H9 (cell line): ENCODE measurements around the gene SRGAP1. TPM values are rescaled to one million over a fixed set of nuclear protein-coding genes. Genes with fewer than 3 reads are reported as not detected.

Experiments used
- DNase-seq: peaks from one replicate; pipeline ENCODE4 v3.0.0-alpha.2; 2017
- H2AFZ ChIP-seq: one replicate; pipeline ENCODE4 v1.6.1; 2013; ENCODE audit warnings: mild to moderate bottlenecking, low read length, control low read depth, moderate library complexity
- H2AK5ac ChIP-seq: 2 replicates; pipeline ENCODE4 v1.6.1; 2013; ENCODE audit warnings: low read length, control low read depth, mixed read lengths; ENCODE audit not compliant: insufficient read length
- H2BK120ac ChIP-seq: one replicate; pipeline ENCODE4 v1.6.1; 2013; ENCODE audit warnings: low read depth, mild to moderate bottlenecking, low read length, control low read depth, inconsistent platforms; ENCODE audit not compliant: poor library complexity, severe bottlenecking
- H2BK12ac ChIP-seq: 2 replicates; pipeline ENCODE4 v1.6.1; 2013; ENCODE audit warnings: low read length, control low read depth, mixed read lengths, low read depth; ENCODE audit not compliant: insufficient read length
- H2BK15ac ChIP-seq: 2 replicates; pipeline ENCODE4 v1.6.1; 2013; ENCODE audit warnings: low read depth, low read length, control low read depth
- H2BK20ac ChIP-seq: one replicate; pipeline ENCODE4 v1.6.1; 2013; ENCODE audit warnings: low read depth, mild to moderate bottlenecking, low read length, control low read depth, inconsistent platforms; ENCODE audit not compliant: poor library complexity, severe bottlenecking
- H2BK5ac ChIP-seq: 2 replicates; pipeline ENCODE4 v1.6.1; 2013; ENCODE audit warnings: low read length, control low read depth, mixed read lengths; ENCODE audit not compliant: insufficient read length
- H3K14ac ChIP-seq: 2 replicates; pipeline ENCODE4 v1.6.1; 2013; ENCODE audit warnings: low read length, control low read depth; ENCODE audit not compliant: insufficient read depth
- H3K18ac ChIP-seq: 2 replicates; pipeline ENCODE4 v1.6.1; 2013; ENCODE audit warnings: low read depth, mild to moderate bottlenecking, mixed read lengths, low read length, control low read depth; ENCODE audit not compliant: insufficient read length
- H3K23ac ChIP-seq: 2 replicates; pipeline ENCODE4 v1.6.1; 2013; ENCODE audit warnings: low read length, control low read depth, mixed read lengths, low read depth; ENCODE audit not compliant: insufficient read length
- H3K23me2 ChIP-seq: 2 replicates; pipeline ENCODE4 v1.6.1; 2013; ENCODE audit warnings: low read depth, mild to moderate bottlenecking, mixed read lengths, low read length, control low read depth; ENCODE audit not compliant: insufficient read length, poor library complexity, severe bottlenecking
- H3K27ac ChIP-seq: 2 replicates; pipeline ENCODE4 v1.5.1; 2013; ENCODE audit warnings: low read length, control low read depth, mixed read lengths, low read depth; ENCODE audit not compliant: insufficient read length
- H3K27me3 ChIP-seq: 2 replicates; pipeline ENCODE4 v1.6.1; 2013; ENCODE audit warnings: low read length, control low read depth, inconsistent platforms; ENCODE audit not compliant: insufficient read depth
- H3K4ac ChIP-seq: 2 replicates; pipeline ENCODE4 v1.6.1; 2013; ENCODE audit warnings: low read depth, mild to moderate bottlenecking, control low read depth, inconsistent platforms, low read length, moderate library complexity
- H3K4me1 ChIP-seq: 2 replicates; pipeline ENCODE4 v1.6.1; 2013; ENCODE audit warnings: low read length, control low read depth, inconsistent platforms; ENCODE audit not compliant: insufficient read depth
- H3K4me2 ChIP-seq: 2 replicates; pipeline ENCODE4 v1.6.1; 2013; ENCODE audit warnings: low read length, control low read depth, mixed read lengths; ENCODE audit not compliant: insufficient read length, insufficient read depth
- H3K56ac ChIP-seq: 2 replicates; pipeline ENCODE4 v1.6.1; 2013; ENCODE audit warnings: low read depth, mild to moderate bottlenecking, mixed read lengths, low read length, control low read depth; ENCODE audit not compliant: insufficient read length
- H3K79me1 ChIP-seq: 2 replicates; pipeline ENCODE4 v1.6.1; 2013; ENCODE audit warnings: low read depth, mild to moderate bottlenecking, moderate library complexity, low read length, control low read depth, inconsistent platforms; ENCODE audit not compliant: insufficient read depth, poor library complexity, severe bottlenecking
- H3K79me2 ChIP-seq: 2 replicates; pipeline ENCODE4 v1.6.1; 2013; ENCODE audit warnings: low read length, control low read depth, inconsistent platforms; ENCODE audit not compliant: insufficient read depth
- H3K9ac ChIP-seq: 2 replicates; pipeline ENCODE4 v1.6.1; 2013; ENCODE audit warnings: low read length, control low read depth, mixed read lengths; ENCODE audit not compliant: insufficient read length; ENCODE audit errors: extremely low read depth
- H3K9me3 ChIP-seq: one replicate; pipeline ENCODE4 v1.6.1; 2013; ENCODE audit warnings: low read depth, low read length, inconsistent platforms; ENCODE audit not compliant: control insufficient read depth
- H3T11ph ChIP-seq: one replicate; pipeline ENCODE4 v1.6.1; 2013; ENCODE audit warnings: mild to moderate bottlenecking, low read length, control low read depth, inconsistent platforms
- H4K20me1 ChIP-seq: one replicate; pipeline ENCODE4 v1.6.1; 2013; ENCODE audit not compliant: control insufficient read depth, insufficient read length, insufficient read depth
- H4K5ac ChIP-seq: 2 replicates; pipeline ENCODE4 v1.6.1; 2013; ENCODE audit warnings: low read depth, mild to moderate bottlenecking, mixed read lengths, low read length, control low read depth; ENCODE audit not compliant: insufficient read length
- H4K8ac ChIP-seq: replicated peaks from 2 replicates; pipeline ENCODE4 v1.6.1; 2013; ENCODE audit warnings: low read length, control low read depth, mixed read lengths, low read depth; ENCODE audit not compliant: insufficient read length
- H4K91ac ChIP-seq: 2 replicates; pipeline ENCODE4 v1.6.1; 2013; ENCODE audit warnings: low read depth, mild to moderate bottlenecking, moderate library complexity, mixed read lengths, low read length, control low read depth; ENCODE audit not compliant: insufficient read length
- H3K27ac Mint-ChIP-seq, 3 experiments: 2 replicates in 2 of 3; 3 replicates in 1 of 3; pipeline ENCODE4 v1.8.0; 2020 to 2021; ENCODE audit warnings: mixed read lengths in 3 of 3, mild to moderate bottlenecking in 1 of 3, moderate library complexity in 1 of 3
- H3K27me3 Mint-ChIP-seq: 2 replicates; pipeline ENCODE4 v1.8.0; 2021; ENCODE audit warnings: low read depth, mild to moderate bottlenecking, moderate library complexity, mixed read lengths
- H3K36me3 Mint-ChIP-seq, 3 experiments: 2 replicates in 2 of 3; 3 replicates in 1 of 3; pipeline ENCODE4 v1.8.0; 2020 to 2021; ENCODE audit warnings: low read depth in 3 of 3, mixed read lengths in 3 of 3; ENCODE audit not compliant: insufficient read depth in 1 of 3
- H3K4me1 Mint-ChIP-seq, 2 experiments: 2 replicates each; pipeline ENCODE4 v1.8.0; 2020; ENCODE audit warnings: mixed read lengths in 2 of 2
- H3K4me3 Mint-ChIP-seq, 2 experiments: 2 replicates in 1 of 2; 3 replicates in 1 of 2; pipeline ENCODE4 v1.8.0; 2020 to 2021; ENCODE audit warnings: mild to moderate bottlenecking in 2 of 2, mixed read lengths in 2 of 2, moderate library complexity in 1 of 2
- H3K9me3 Mint-ChIP-seq, 2 experiments: 2 replicates in 1 of 2; 3 replicates in 1 of 2; pipeline ENCODE4 v1.8.0; 2020; ENCODE audit warnings: mild to moderate bottlenecking in 2 of 2, mixed read lengths in 2 of 2, moderate library complexity in 1 of 2
- total RNA-seq: library from RNA; stranded (reverse); gene quantifications from 2 replicates; pipeline ENCODE4 v1.2.1, GENCODE V29; 2021
- TF ChIP-seq, protein P1 (sequence below): fragments of 200-600 bp; sonication (generic); conservative IDR thresholded peaks from 3 replicates; pipeline ENCODE4 v1.8.0; 2021; ENCODE audit warnings: antibody characterized with exemption, mild to moderate bottlenecking

Gene SRGAP1
- total RNA-seq, 1 experiment from 2014 or later, result 4.8 TPM

- Histone ChIP-seq H2BK120ac (no peak overlapping the region), H2BK12ac (no peak overlapping the region), H3K79me2 (no peaks in the 10 kb centered on the region), H3K56ac (no peak overlapping the region), H3K79me1 (no peaks in the 10 kb centered on the region), H3T11ph (no peak overlapping the region), H3K9me3 (no peaks in the 10 kb centered on the region), H4K20me1 (no peaks in the 10 kb centered on the region), H3K9ac (no peak overlapping the region), H2AK5ac (no peak overlapping the region), H2BK20ac (no peak overlapping the region), H3K23me2 (no peaks in the 10 kb centered on the region), H3K14ac (no peak overlapping the region), H2BK5ac (no peak overlapping the region), H4K91ac (no peak overlapping the region), H3K4ac (no peak overlapping the region), H3K4me2 (no peak overlapping the region), H2AFZ (no peak overlapping the region), H3K18ac (no peak overlapping the region), H3K23ac (no peak overlapping the region), H2BK15ac (no peak overlapping the region), H4K8ac (no peak overlapping the region), H3K4me1 (no peaks in the 10 kb centered on the region; the same call in 1 of the 2 replicates), H3K27ac (no peak overlapping the region), H4K5ac (no peak overlapping the region), H3K27me3 (no peaks in the 10 kb centered on the region)
- DNase-seq, result no peak
- Mint-ChIP-seq H3K36me3 (peaks cover 8 to 27% (median 21%) of the 10 kb centered on the region in 3 experiments; a peak in 6 of 7 replicates), H3K4me1 (peaks cover 0 to 2% of the 10 kb centered on the region in 2 experiments; a peak in 1 of 4 replicates), H3K27ac (no peak overlapping the region), H3K27me3 (no peaks in the 10 kb centered on the region), H3K4me3 (no peak overlapping the region), H3K9me3 (no peaks in the 10 kb centered on the region)
- TF ChIP-seq, protein P1, sequence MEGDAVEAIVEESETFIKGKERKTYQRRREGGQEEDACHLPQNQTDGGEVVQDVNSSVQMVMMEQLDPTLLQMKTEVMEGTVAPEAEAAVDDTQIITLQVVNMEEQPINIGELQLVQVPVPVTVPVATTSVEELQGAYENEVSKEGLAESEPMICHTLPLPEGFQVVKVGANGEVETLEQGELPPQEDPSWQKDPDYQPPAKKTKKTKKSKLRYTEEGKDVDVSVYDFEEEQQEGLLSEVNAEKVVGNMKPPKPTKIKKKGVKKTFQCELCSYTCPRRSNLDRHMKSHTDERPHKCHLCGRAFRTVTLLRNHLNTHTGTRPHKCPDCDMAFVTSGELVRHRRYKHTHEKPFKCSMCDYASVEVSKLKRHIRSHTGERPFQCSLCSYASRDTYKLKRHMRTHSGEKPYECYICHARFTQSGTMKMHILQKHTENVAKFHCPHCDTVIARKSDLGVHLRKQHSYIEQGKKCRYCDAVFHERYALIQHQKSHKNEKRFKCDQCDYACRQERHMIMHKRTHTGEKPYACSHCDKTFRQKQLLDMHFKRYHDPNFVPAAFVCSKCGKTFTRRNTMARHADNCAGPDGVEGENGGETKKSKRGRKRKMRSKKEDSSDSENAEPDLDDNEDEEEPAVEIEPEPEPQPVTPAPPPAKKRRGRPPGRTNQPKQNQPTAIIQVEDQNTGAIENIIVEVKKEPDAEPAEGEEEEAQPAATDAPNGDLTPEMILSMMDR, result no peak
Observed at GRCh38 chr12:64190140-64190539, 345.6 kb downstream of the SRGAP1 start.
